ENCODE measurements around the gene PLXNA1.

DNA sequence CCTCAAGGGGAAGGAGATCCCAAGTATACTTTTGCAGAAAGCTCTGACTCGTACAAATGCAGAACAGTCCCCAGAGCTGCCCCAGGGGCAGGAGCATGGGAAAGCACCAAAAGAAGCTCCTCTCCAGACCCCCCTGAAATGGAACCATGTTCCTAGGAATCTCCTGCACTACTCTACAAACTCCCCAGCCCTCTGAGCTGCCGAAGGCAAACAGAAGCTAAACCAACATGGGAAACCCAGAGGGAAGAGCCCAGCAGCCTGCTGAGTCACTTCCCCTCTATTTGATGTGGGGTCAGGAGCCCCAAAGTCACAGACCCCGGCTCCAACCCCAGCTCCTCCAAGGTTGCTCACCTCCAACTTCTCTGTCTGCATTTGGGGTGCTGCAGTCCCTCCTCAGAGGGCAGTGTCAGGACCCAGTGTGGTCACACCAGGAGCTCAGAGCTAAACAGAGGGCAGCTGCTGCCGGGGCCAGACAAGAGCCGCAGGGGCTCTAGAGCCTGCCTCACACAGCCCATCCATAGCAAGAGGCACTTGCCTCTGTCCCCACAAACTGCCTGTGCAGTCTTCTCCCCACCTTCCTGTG lies 3.8 kb upstream of the PLXNA1 start:
- TF ChIP-seq, protein P1, sequence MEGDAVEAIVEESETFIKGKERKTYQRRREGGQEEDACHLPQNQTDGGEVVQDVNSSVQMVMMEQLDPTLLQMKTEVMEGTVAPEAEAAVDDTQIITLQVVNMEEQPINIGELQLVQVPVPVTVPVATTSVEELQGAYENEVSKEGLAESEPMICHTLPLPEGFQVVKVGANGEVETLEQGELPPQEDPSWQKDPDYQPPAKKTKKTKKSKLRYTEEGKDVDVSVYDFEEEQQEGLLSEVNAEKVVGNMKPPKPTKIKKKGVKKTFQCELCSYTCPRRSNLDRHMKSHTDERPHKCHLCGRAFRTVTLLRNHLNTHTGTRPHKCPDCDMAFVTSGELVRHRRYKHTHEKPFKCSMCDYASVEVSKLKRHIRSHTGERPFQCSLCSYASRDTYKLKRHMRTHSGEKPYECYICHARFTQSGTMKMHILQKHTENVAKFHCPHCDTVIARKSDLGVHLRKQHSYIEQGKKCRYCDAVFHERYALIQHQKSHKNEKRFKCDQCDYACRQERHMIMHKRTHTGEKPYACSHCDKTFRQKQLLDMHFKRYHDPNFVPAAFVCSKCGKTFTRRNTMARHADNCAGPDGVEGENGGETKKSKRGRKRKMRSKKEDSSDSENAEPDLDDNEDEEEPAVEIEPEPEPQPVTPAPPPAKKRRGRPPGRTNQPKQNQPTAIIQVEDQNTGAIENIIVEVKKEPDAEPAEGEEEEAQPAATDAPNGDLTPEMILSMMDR (IDR thresholded peaks at IDR 0.05) = no peak
- no peak for TF ChIP-seq POLR2A (IDR thresholded peaks at IDR 0.05)

Measured in uterus (tissue), 2 donors.